Measurements from ENCODE around the gene RASGEF1B.
"Not testable (repeated sequence)": the region's sequence is repeated elsewhere in the genome, so short reads cannot be mapped to it uniquely, and the experiment has no call there.

Gene RASGEF1B

DNA sequence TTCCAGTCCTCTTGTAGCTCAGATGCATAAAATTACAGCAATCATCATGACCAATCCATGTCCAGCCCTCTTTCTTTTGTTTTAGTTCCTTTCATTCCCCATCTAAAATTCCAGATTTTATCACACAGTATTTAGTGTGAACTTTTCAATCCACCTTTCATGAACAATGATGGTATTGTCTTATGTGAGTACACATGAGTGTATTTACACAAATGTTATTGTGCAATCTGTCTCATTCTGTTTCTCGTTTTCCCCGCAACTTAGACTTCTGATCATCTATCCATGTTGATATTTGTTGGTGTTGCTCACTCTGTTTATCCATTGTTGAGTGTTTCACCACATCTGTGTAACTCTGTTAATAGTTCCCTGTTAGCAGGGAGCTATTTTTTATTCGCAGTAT, 9.4 kb upstream of the RASGEF1B start:
- no peak overlapping the region for H3K9ac ChIP-seq (ENCODE audit: low read depth in 1 of 2, low read length in 2 of 2)
- no peak overlapping the region for H3K27ac ChIP-seq (ENCODE audit: low read depth in 2 of 2, low read length in 2 of 2)
- H3K36me3 ChIP-seq (ENCODE audit: control insufficient read depth in 2 of 2, insufficient read depth in 2 of 2, low read length in 2 of 2): no peaks in the 10 kb centered on the region
- no peaks in the 10 kb centered on the region for H3K4me1 ChIP-seq (ENCODE audit: control insufficient read depth in 2 of 2, insufficient read depth in 2 of 2, low read length in 2 of 2)
- H3K4me3 ChIP-seq (ENCODE audit: low read length in 2 of 2): no peak overlapping the region
- no peaks in the 10 kb centered on the region for H3K9me3 ChIP-seq (ENCODE audit: control insufficient read depth in 2 of 2, low read length in 2 of 2)
- H3K27me3 ChIP-seq (ENCODE audit: control insufficient read depth in 2 of 2, insufficient read depth in 2 of 2, low read length in 2 of 2): no peaks in the 10 kb centered on the region

DNA sequence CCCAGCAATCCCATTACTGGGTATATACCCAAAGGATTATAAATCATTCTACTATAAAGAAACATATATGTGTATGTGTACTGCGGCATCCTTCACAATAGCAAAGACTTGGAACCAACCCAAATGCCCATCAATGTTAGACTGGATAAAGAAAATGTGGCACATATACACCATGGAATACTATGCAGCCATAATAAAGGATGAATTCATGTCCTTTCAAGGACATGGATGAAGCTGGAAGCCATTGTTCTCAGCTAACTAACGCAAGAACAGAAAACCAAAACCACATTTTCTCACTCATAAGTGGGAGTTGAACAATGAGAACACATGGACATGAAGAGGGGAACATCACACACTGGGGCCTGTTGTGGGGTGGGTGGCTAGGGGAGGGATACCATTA, 7.9 kb upstream of the RASGEF1B start:
- not testable (repeated sequence) for H3K36me3 ChIP-seq (ENCODE audit: control insufficient read depth in 2 of 2, insufficient read depth in 2 of 2, low read length in 2 of 2); H3K27ac ChIP-seq (ENCODE audit: low read depth in 2 of 2, low read length in 2 of 2); H3K9me3 ChIP-seq (ENCODE audit: control insufficient read depth in 2 of 2, low read length in 2 of 2); H3K4me3 ChIP-seq (ENCODE audit: low read length in 2 of 2); H3K27me3 ChIP-seq (ENCODE audit: control insufficient read depth in 2 of 2, insufficient read depth in 2 of 2, low read length in 2 of 2); H3K4me1 ChIP-seq (ENCODE audit: control insufficient read depth in 2 of 2, insufficient read depth in 2 of 2, low read length in 2 of 2); H3K9ac ChIP-seq (ENCODE audit: low read depth in 1 of 2, low read length in 2 of 2)

DNA sequence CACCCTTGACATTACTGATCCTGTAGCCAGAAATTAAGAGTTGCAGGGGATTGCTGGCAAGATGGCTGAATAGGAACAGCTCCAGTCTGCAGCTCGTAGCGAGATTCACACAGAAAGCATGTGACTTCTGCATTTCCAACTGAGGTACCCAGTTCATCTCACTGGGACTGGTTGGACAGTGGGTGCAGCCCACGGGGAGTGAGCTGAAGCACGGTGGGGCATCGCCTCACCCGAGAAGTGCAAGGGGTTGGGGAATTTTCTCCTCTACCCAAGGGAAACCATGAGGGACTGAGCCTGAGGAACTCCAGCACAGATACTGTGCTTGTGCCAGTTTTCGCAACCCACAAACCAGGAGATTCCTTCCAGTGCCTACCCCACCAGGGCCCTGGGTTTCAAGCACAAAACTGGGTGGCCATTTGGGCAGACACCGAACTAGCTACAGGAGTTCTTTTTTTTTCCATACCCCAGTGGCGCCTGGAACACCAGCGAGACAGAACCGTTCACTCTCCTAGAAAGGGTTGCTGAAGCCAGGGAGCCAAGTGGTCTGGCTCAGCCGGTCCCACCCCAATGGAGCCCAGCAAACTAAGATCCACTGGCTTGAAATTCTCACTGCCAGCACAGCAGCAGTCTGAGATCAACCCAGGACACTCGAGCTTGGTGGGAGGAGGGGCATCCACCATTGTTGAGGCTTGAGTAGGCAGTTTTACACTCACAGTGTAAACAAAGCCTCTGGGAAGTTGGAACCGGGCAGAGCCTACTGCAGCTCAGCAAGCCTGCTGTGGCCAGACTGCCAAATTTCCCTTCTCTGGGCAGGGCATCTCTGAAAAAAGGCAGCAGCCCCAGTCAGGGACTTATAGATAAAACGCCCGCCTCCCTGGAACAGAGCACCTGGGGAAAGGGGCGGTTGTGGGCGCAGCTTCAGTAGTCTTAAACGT, 1.9 kb upstream of the RASGEF1B start:
- H3K27ac ChIP-seq (ENCODE audit: low read depth in 2 of 2, low read length in 2 of 2); H3K9ac ChIP-seq (ENCODE audit: low read depth in 1 of 2, low read length in 2 of 2); H3K36me3 ChIP-seq (ENCODE audit: control insufficient read depth in 2 of 2, insufficient read depth in 2 of 2, low read length in 2 of 2); H3K9me3 ChIP-seq (ENCODE audit: control insufficient read depth in 2 of 2, low read length in 2 of 2); H3K27me3 ChIP-seq (ENCODE audit: control insufficient read depth in 2 of 2, insufficient read depth in 2 of 2, low read length in 2 of 2); H3K4me3 ChIP-seq (ENCODE audit: low read length in 2 of 2): not testable (repeated sequence)
- peaks cover 8 to 25% of the 10 kb centered on the region in 2 donors for H3K4me1 ChIP-seq (ENCODE audit: control insufficient read depth in 2 of 2, insufficient read depth in 2 of 2, low read length in 2 of 2)

DNA sequence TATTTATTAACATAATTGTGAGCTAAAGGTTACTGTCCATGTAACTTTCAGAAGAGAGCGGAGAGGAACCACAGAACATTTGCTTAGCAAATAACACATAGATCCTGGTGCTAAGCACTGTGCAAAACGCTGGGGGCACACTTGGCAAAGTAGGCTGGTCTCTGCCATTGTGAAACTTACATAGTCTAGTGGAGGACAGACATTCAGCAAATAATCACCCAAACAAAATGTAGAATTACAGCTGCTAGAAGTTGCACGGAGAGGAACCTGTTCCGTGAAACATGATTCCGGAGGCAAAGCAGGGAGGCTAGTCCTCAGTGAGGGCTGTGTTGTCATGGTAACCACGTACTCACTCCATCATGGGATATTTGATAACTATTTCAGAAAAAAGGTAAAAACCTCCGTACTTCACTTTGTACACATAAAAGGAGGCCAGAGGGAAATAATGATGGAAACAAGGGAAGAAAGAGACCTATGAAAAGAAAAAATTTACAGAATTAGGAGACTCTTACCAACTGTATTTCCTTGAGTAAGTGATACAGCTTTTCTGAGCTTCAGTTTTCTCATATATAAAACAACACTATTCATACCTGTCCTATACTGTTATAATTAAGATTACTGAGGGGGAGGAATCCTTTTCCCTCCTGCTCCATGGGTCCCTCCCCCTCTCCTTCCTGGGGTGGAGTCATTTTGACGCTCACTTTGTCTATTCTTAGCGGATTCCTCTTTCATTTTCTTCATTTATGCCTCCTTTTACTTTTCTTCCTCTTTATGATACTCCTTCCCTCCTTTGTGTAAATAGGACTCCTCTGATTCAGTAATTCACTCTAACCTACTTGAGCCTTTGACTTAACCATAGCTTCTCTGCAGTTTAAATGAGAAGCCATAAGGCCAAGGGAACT, 825 bp upstream of the RASGEF1B start:
- H3K27ac ChIP-seq (ENCODE audit: low read depth in 2 of 2, low read length in 2 of 2): peak overlapping the region; percentile 95

DNA sequence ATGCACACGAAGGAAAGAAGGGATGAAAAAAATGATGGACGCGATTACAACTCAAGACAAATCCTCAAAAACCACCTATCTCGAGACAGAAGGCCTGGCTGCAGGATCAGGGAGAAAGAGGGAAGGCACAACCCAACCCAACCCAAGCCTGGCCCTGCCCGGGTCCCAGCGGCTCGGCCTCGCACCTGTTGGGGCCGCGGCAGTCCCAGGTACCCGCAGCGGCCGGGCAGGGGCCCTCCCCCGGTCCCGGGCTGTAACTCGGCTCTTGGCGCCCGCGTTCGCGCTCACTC, 464 bp downstream of the RASGEF1B start:
- Histone ChIP-seq H3K27ac (ENCODE audit: low read depth in 2 of 2, low read length in 2 of 2) (peak overlapping the region; percentile 95), H3K9ac (ENCODE audit: low read depth in 1 of 2, low read length in 2 of 2) (peak overlapping the region; percentile 87 to 92), H3K36me3 (ENCODE audit: control insufficient read depth in 2 of 2, insufficient read depth in 2 of 2, low read length in 2 of 2) (no peaks in the 10 kb centered on the region), H3K4me1 (ENCODE audit: control insufficient read depth in 2 of 2, insufficient read depth in 2 of 2, low read length in 2 of 2) (peaks cover 14 to 33% of the 10 kb centered on the region in 2 donors), H3K4me3 (ENCODE audit: low read length in 2 of 2) (peak overlapping the region; percentile 73 to 98), H3K9me3 (ENCODE audit: control insufficient read depth in 2 of 2, low read length in 2 of 2) (no peaks in the 10 kb centered on the region), H3K27me3 (ENCODE audit: control insufficient read depth in 2 of 2, insufficient read depth in 2 of 2, low read length in 2 of 2) (no peaks in the 10 kb centered on the region)

More for the DNA sequence above, 825 bp upstream of the RASGEF1B start:
- H3K36me3 ChIP-seq (ENCODE audit: control insufficient read depth in 2 of 2, insufficient read depth in 2 of 2, low read length in 2 of 2): no peaks in the 10 kb centered on the region
- no peaks in the 10 kb centered on the region for H3K9me3 ChIP-seq (ENCODE audit: control insufficient read depth in 2 of 2, low read length in 2 of 2)
- H3K9ac ChIP-seq (ENCODE audit: low read depth in 1 of 2, low read length in 2 of 2): peak overlapping the region; percentile 80 to 87
- peak overlapping the region; percentile 73 to 98 for H3K4me3 ChIP-seq (ENCODE audit: low read length in 2 of 2)
- H3K27me3 ChIP-seq (ENCODE audit: control insufficient read depth in 2 of 2, insufficient read depth in 2 of 2, low read length in 2 of 2): no peaks in the 10 kb centered on the region
- H3K4me1 ChIP-seq (ENCODE audit: control insufficient read depth in 2 of 2, insufficient read depth in 2 of 2, low read length in 2 of 2): peaks cover 8 to 25% of the 10 kb centered on the region in 2 donors

DNA sequence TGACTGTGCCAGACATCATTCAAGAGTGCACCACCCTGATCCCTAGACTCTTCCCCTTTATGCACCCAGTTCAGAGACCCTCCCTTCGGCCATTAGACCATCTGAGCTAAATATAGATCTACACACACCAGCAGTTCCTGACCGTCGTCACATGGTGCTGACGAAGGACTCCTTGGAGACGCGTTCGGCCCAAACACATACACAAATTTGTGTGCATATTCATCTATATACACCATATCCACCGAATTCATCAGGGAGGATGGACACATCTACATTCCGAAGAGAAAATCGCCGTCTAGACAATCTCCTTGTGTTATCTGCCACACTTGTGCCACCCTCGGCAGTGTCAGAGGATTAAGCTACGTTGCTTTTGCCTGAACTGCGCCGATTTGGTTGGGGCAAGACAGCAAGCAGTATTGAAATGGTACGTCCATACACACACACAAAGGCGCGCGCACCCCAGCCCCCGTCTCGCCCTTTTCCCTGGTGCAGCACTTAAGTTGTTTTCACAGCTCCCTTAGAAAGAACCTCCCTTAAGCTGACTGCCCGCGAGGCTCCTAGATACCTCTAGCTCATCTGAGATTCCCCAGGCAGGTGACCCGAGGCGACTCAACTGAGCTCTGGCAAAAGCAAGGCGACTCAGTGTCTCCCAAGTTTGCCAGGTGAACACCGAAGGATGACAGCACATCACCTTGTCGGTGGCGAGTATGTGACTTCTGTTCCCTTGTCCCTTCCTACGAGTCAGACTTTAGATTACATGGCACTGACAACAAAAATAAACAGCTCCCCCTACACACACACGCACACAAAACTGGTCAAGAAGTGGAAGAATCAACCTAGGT, 1.0 kb downstream of the RASGEF1B start:
- Histone ChIP-seq H3K4me1 (ENCODE audit: control insufficient read depth in 2 of 2, insufficient read depth in 2 of 2, low read length in 2 of 2) (peaks cover 14 to 39% of the 10 kb centered on the region in 2 donors), H3K27ac (ENCODE audit: low read depth in 2 of 2, low read length in 2 of 2) (peak overlapping the region; percentile 95), H3K27me3 (ENCODE audit: control insufficient read depth in 2 of 2, insufficient read depth in 2 of 2, low read length in 2 of 2) (no peaks in the 10 kb centered on the region), H3K9me3 (ENCODE audit: control insufficient read depth in 2 of 2, low read length in 2 of 2) (no peaks in the 10 kb centered on the region), H3K4me3 (ENCODE audit: low read length in 2 of 2) (peak overlapping the region; percentile 73 to 98), H3K36me3 (ENCODE audit: control insufficient read depth in 2 of 2, insufficient read depth in 2 of 2, low read length in 2 of 2) (no peaks in the 10 kb centered on the region), H3K9ac (ENCODE audit: low read depth in 1 of 2, low read length in 2 of 2) (peak overlapping the region; percentile 87 to 92)

DNA sequence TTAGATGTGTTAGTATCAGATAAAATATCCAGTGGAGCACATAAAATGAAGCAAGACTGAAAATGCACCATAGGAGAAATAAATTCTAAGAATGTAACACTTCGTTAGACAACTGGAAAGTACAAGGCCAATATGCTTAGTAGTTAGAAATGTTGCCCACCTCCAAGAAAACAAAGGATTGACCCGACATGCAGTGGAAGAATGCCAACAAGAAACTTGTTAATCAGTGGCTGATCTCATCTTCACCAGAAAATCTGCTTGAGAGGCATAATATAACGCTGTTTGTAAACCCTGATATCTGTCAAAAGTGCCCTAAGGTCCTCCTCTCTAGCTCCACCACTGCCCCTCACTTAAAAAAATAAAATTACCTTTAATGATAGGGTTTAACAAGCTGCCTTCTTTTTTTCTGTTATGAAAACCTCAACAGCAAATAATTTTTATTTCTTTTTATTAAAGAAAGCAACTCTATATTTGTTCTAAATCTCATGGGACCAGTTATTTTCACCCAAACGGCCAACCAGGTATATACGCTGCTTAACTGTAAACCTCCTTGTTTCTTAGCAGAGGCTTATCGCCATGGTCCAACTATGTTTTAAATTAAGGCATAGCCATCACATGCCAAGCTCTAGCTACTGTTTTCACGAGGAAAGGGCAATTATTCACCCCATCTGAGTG, 1.8 kb downstream of the RASGEF1B start:
- peaks cover 18 to 44% of the 10 kb centered on the region in 2 donors for H3K4me1 ChIP-seq (ENCODE audit: control insufficient read depth in 2 of 2, insufficient read depth in 2 of 2, low read length in 2 of 2)
- no peaks in the 10 kb centered on the region for H3K36me3 ChIP-seq (ENCODE audit: control insufficient read depth in 2 of 2, insufficient read depth in 2 of 2, low read length in 2 of 2)
- peak overlapping the region; percentile 95 for H3K27ac ChIP-seq (ENCODE audit: low read depth in 2 of 2, low read length in 2 of 2)
- peak overlapping the region; percentile 87 to 92 for H3K9ac ChIP-seq (ENCODE audit: low read depth in 1 of 2, low read length in 2 of 2)
- no peaks in the 10 kb centered on the region for H3K9me3 ChIP-seq (ENCODE audit: control insufficient read depth in 2 of 2, low read length in 2 of 2)
- peak overlapping the region; percentile 73 to 98 for H3K4me3 ChIP-seq (ENCODE audit: low read length in 2 of 2)
- H3K27me3 ChIP-seq (ENCODE audit: control insufficient read depth in 2 of 2, insufficient read depth in 2 of 2, low read length in 2 of 2): no peaks in the 10 kb centered on the region

DNA sequence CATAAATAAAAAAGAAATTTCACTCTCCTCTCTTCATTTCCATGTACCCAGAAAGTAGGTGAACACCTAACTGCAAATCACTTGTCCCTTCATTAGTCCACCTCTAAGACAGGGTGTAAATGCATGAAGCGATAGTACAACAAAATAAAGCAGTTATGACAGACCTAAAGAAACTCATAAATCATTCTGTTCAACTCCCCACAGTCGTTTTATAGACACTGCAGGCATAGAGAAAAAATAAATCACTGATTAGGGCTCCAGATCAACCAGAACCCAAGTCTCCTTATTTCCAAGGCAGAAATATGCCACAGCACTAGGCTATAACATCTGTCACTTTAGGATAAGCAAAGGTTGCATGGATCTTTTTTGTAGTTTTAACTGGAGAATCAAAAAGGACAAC, 3.0 kb downstream of the RASGEF1B start:
- Histone ChIP-seq H3K9me3 (ENCODE audit: control insufficient read depth in 2 of 2, low read length in 2 of 2) (no peaks in the 10 kb centered on the region), H3K4me3 (ENCODE audit: low read length in 2 of 2) (peak overlapping the region in 1 of 2 donors; percentile 21), H3K27ac (ENCODE audit: low read depth in 2 of 2, low read length in 2 of 2) (no peak overlapping the region), H3K36me3 (ENCODE audit: control insufficient read depth in 2 of 2, insufficient read depth in 2 of 2, low read length in 2 of 2) (no peaks in the 10 kb centered on the region), H3K9ac (ENCODE audit: low read depth in 1 of 2, low read length in 2 of 2) (no peak overlapping the region), H3K4me1 (ENCODE audit: control insufficient read depth in 2 of 2, insufficient read depth in 2 of 2, low read length in 2 of 2) (peaks cover 18 to 46% of the 10 kb centered on the region in 2 donors), H3K27me3 (ENCODE audit: control insufficient read depth in 2 of 2, insufficient read depth in 2 of 2, low read length in 2 of 2) (no peaks in the 10 kb centered on the region)

DNA sequence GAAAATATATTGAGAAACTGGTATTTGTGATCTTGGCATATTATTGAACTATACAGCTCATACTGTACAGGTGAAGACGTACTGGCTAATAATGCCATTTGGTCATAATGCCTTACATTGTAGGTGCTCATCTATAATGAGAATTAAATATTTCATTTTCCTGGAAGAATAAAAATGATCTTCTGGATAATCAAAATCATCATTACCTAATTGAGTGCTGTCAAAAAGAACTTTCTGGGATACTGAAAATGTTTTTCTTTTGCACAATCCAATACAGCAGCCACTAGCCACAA, 4.1 kb downstream of the RASGEF1B start:
- H3K4me3 ChIP-seq (ENCODE audit: low read length in 2 of 2): no peak overlapping the region
- no peaks in the 10 kb centered on the region for H3K27me3 ChIP-seq (ENCODE audit: control insufficient read depth in 2 of 2, insufficient read depth in 2 of 2, low read length in 2 of 2)
- no peaks in the 10 kb centered on the region for H3K9me3 ChIP-seq (ENCODE audit: control insufficient read depth in 2 of 2, low read length in 2 of 2)
- H3K9ac ChIP-seq (ENCODE audit: low read depth in 1 of 2, low read length in 2 of 2): peak overlapping the region in 1 of 2 donors; percentile 10
- H3K36me3 ChIP-seq (ENCODE audit: control insufficient read depth in 2 of 2, insufficient read depth in 2 of 2, low read length in 2 of 2): no peaks in the 10 kb centered on the region
- H3K4me1 ChIP-seq (ENCODE audit: control insufficient read depth in 2 of 2, insufficient read depth in 2 of 2, low read length in 2 of 2): peaks cover 18 to 46% of the 10 kb centered on the region in 2 donors
- H3K27ac ChIP-seq (ENCODE audit: low read depth in 2 of 2, low read length in 2 of 2): no peak overlapping the region

Measured in mucosa of rectum (tissue), 2 donors.